Measurements from ENCODE around the gene GCLC.

GCLC gene

GRCh38 chr6:53479871-53480270 lies 65.0 kb downstream of the GCLC start:
- no peak overlapping the region for H3K4me3 ChIP-seq (ENCODE audit: low read depth, low read length)
- no peak for TF ChIP-seq CTCF (IDR thresholded peaks at IDR 0.05; ENCODE audit: low read depth, low read length)
- no peaks in the 10 kb centered on the region for H3K36me3 ChIP-seq
- no peak for DNase-seq
- no peaks in the 10 kb centered on the region for H3K9me3 ChIP-seq
- H3K27me3 ChIP-seq: no peaks in the 10 kb centered on the region
- peaks cover 2% of the 10 kb centered on the region for H3K4me1 ChIP-seq

GRCh38 chr6:53476964-53477363 lies 67.9 kb downstream of the GCLC start:
- Histone ChIP-seq H3K36me3 (no peaks in the 10 kb centered on the region), H3K27me3 (no peaks in the 10 kb centered on the region), H3K9me3 (no peaks in the 10 kb centered on the region), H3K4me1 (no peaks in the 10 kb centered on the region), H3K4me3 (ENCODE audit: low read depth, low read length) (no peak overlapping the region)
- TF ChIP-seq CTCF (IDR thresholded peaks at IDR 0.05; ENCODE audit: low read depth, low read length): no peak
- DNase-seq: no peak

GRCh38 chr6:53474010-53474409 lies 70.9 kb downstream of the GCLC start:
- Histone ChIP-seq H3K36me3 (no peaks in the 10 kb centered on the region), H3K9me3 (no peaks in the 10 kb centered on the region), H3K27me3 (no peaks in the 10 kb centered on the region; the same call in 1 of the 2 replicates), H3K4me3 (ENCODE audit: low read depth, low read length) (no peak overlapping the region), H3K4me1 (no peaks in the 10 kb centered on the region)
- TF ChIP-seq CTCF (IDR thresholded peaks at IDR 0.05; ENCODE audit: low read depth, low read length): no peak
- no peak for DNase-seq

- DNase-seq: no peak
- no peak for TF ChIP-seq CTCF (IDR thresholded peaks at IDR 0.05; ENCODE audit: low read depth, low read length)
Measured at GRCh38 chr6:53469163-53469562, 75.7 kb downstream of the GCLC start.

GRCh38 chr6:53466257-53466656 lies 78.6 kb downstream of the GCLC start:
- TF ChIP-seq CTCF (IDR thresholded peaks at IDR 0.05; ENCODE audit: low read depth, low read length): no peak
- H3K36me3 ChIP-seq: no peaks in the 10 kb centered on the region
- no peaks in the 10 kb centered on the region for H3K9me3 ChIP-seq
- H3K27me3 ChIP-seq: no peaks in the 10 kb centered on the region
- no peak overlapping the region for H3K4me3 ChIP-seq (ENCODE audit: low read depth, low read length)
- H3K4me1 ChIP-seq: no peaks in the 10 kb centered on the region
- DNase-seq: no peak

More at GRCh38 chr6:53469163-53469562, 75.7 kb downstream of the GCLC start:
- H3K9me3 ChIP-seq: no peaks in the 10 kb centered on the region
- no peaks in the 10 kb centered on the region; the same call in 1 of the 2 replicates for H3K27me3 ChIP-seq
- no peak overlapping the region for H3K4me3 ChIP-seq (ENCODE audit: low read depth, low read length)
- no peaks in the 10 kb centered on the region for H3K36me3 ChIP-seq
- no peaks in the 10 kb centered on the region for H3K4me1 ChIP-seq

- no peaks in the 10 kb centered on the region for H3K4me1 ChIP-seq
- no peak for DNase-seq
- TF ChIP-seq CTCF (IDR thresholded peaks at IDR 0.05; ENCODE audit: low read depth, low read length): no peak
- no peaks in the 10 kb centered on the region for H3K27me3 ChIP-seq
- no peaks in the 10 kb centered on the region for H3K36me3 ChIP-seq
- no peak overlapping the region for H3K4me3 ChIP-seq (ENCODE audit: low read depth, low read length)
- no peaks in the 10 kb centered on the region for H3K9me3 ChIP-seq
Measured at GRCh38 chr6:53465732-53466131, 79.2 kb downstream of the GCLC start.
